GM12878 (cell line): ENCODE data around the gene SSBP2.

Experiments
- CTCF ChIP-seq, 3 experiments: IDR thresholded peaks in 2 of 3; conservative IDR thresholded peaks in 1 of 3; 2 replicates each; pipeline ENCODE4 v1.5.1; 2011; ENCODE audit warnings: low read depth in 3 of 3, low read length in 3 of 3, mild to moderate bottlenecking in 3 of 3, control low read depth in 2 of 3, moderate library complexity in 2 of 3, inconsistent platforms in 1 of 3, mixed read lengths in 1 of 3; ENCODE audit not compliant: control insufficient read depth in 2 of 3, insufficient read depth in 1 of 3; ENCODE audit errors: extremely low read depth in 1 of 3
- EP300 ChIP-seq, 2 experiments: fragments of 150-350 bp in 1 of 2; IDR thresholded peaks; 2 replicates each; pipeline ENCODE4 v1.6.1; 2011 to 2012; ENCODE audit warnings: low read depth in 2 of 2, low read length in 2 of 2, borderline replicate concordance in 1 of 2, improper control_type of control experiment in 1 of 2, inconsistent platforms in 1 of 2; ENCODE audit not compliant: control insufficient read depth in 1 of 2
- LARP7 ChIP-seq: fragments of 450-650 bp; IDR thresholded peaks from 2 replicates; pipeline ENCODE4 v1.6.1; 2017; ENCODE audit warnings: mild to moderate bottlenecking
- MXI1 ChIP-seq: fragments of 150-350 bp; IDR thresholded peaks from 2 replicates; pipeline ENCODE4 v1.6.1; 2011; ENCODE audit warnings: low read depth, mild to moderate bottlenecking, inconsistent platforms, low read length, improper control_type of control experiment
- NFXL1 ChIP-seq: fragments of 450-650 bp; IDR thresholded peaks from 2 replicates; pipeline ENCODE4 v1.6.1; 2017; ENCODE audit warnings: antibody characterized with exemption, mild to moderate bottlenecking, borderline replicate concordance
- POLR2AphosphoS5 ChIP-seq: IDR thresholded peaks from 2 replicates; pipeline ENCODE4 v1.6.1; 2011; ENCODE audit warnings: mild to moderate bottlenecking, low read length, inconsistent platforms
- RCOR1 ChIP-seq: conservative IDR thresholded peaks from 2 replicates; pipeline ENCODE4 v1.6.1; 2012; ENCODE audit warnings: low read depth, low read length, improper control_type of control experiment
- SP1 ChIP-seq: IDR thresholded peaks from one replicate; pipeline ENCODE4 v1.6.1; 2011; ENCODE audit warnings: low read depth, low read length
- STAT1 ChIP-seq: fragments of 450-650 bp; conservative IDR thresholded peaks from 2 replicates; pipeline ENCODE4 v1.6.1; 2014; ENCODE audit warnings: antibody characterized with exemption, mild to moderate bottlenecking
- SUPT20H ChIP-seq: IDR thresholded peaks from 2 replicates; pipeline ENCODE4 v1.6.1; 2011; ENCODE audit warnings: low read depth, mild to moderate bottlenecking, low read length, moderate library complexity, borderline replicate concordance; ENCODE audit not compliant: control insufficient read depth
- TAF1 ChIP-seq: IDR thresholded peaks from 2 replicates; pipeline ENCODE4 v1.6.1; 2011; ENCODE audit warnings: mild to moderate bottlenecking, low read depth, low read length, borderline replicate concordance
- YY1 ChIP-seq: IDR thresholded peaks from 2 replicates; pipeline ENCODE4 v1.6.1; 2011; ENCODE audit warnings: low read depth, mild to moderate bottlenecking, low read length

GRCh38 chr5:81542242-81542641 is 208.7 kb downstream of the SSBP2 start:
- TF ChIP-seq CTCF (IDR thresholded peaks at IDR 0.05 in 2 of 3, conservative IDR thresholded peaks at IDR 0.05 in 1 of 3; ENCODE audit: control insufficient read depth in 2 of 3, extremely low read depth in 1 of 3, insufficient read depth in 1 of 3, low read depth in 3 of 3, low read length in 3 of 3) = no peak
- TF ChIP-seq RCOR1 = no peak
- no peak for TF ChIP-seq TAF1
- TF ChIP-seq LARP7 = no peak
- no peak for TF ChIP-seq SP1
- TF ChIP-seq NFXL1 = no peak
- TF ChIP-seq SUPT20H = no peak
- no peak for TF ChIP-seq EP300 (IDR thresholded peaks at IDR 0.05; ENCODE audit: borderline replicate concordance in 1 of 2, control insufficient read depth in 1 of 2, low read depth in 2 of 2, low read length in 2 of 2)
- TF ChIP-seq YY1 = no peak
- no peak for TF ChIP-seq MXI1
- no peak for TF ChIP-seq POLR2AphosphoS5
- no peak for TF ChIP-seq STAT1
